WTC11 (cell line): ENCODE results near the gene PDE4B. TPM values are rescaled to one million over a fixed set of nuclear protein-coding genes. Genes with fewer than 3 reads are reported as not detected.

Experiments
- ATAC-seq: fragments of 200-7000 bp; cut with Tn5 transposase; 2 replicates; pipeline ENCODE4 v1.10.0; 2021; ENCODE audit warnings: mild to moderate bottlenecking, moderate library complexity
- CTCF ChIA-PET: fragments of 300-600 bp; sonication (Branson Sonifier 250); formaldehyde crosslinking; loops from one replicate; lab custom pipeline; 2021; ENCODE audit warnings: antibody characterized with exemption; lab: Charles Lee
- POLR2A ChIA-PET: fragments of 350-600 bp; sonication (Branson Sonifier 250); formaldehyde crosslinking; loops from one replicate; lab custom pipeline; 2021; ENCODE audit warnings: antibody characterized with exemption; lab: Charles Lee
- DNase-seq: peaks from one replicate; pipeline ENCODE4 v3.0.0; 2021; ENCODE audit warnings: low spot score
- H3K27ac Mint-ChIP-seq: 2 replicates; pipeline ENCODE4 v1.8.0; 2021; ENCODE audit warnings: mixed read lengths
- H3K27me3 Mint-ChIP-seq: 2 replicates; pipeline ENCODE4 v1.8.0; 2021; ENCODE audit warnings: low read depth, mild to moderate bottlenecking, moderate library complexity, mixed read lengths
- H3K36me3 Mint-ChIP-seq: 2 replicates; pipeline ENCODE4 v1.8.0; 2021; ENCODE audit warnings: mixed read lengths
- H3K4me1 Mint-ChIP-seq: 2 replicates; pipeline ENCODE4 v1.8.0; 2022; ENCODE audit warnings: mixed read lengths
- H3K4me3 Mint-ChIP-seq: 2 replicates; pipeline ENCODE4 v1.8.0; 2021; ENCODE audit warnings: mild to moderate bottlenecking, moderate library complexity, mixed read lengths
- H3K9me3 Mint-ChIP-seq: 2 replicates; pipeline ENCODE4 v1.8.0; 2021; ENCODE audit warnings: mixed read lengths
- CBFB ChIP-seq: sonication (generic); formaldehyde crosslinking; IDR thresholded peaks from 2 replicates; pipeline ENCODE4 v1.8.1; 2022; ENCODE audit warnings: mild to moderate bottlenecking, low read depth, missing genetic modification reagents
- CREB1 ChIP-seq: sonication (generic); formaldehyde crosslinking; IDR thresholded peaks from 2 replicates; pipeline ENCODE4 v1.8.0; 2023; ENCODE audit warnings: mild to moderate bottlenecking, missing genetic modification reagents
- GABPB1 ChIP-seq: sonication (generic); formaldehyde crosslinking; IDR thresholded peaks from 2 replicates; pipeline ENCODE4 v1.8.1; 2023; ENCODE audit warnings: mild to moderate bottlenecking, missing genetic modification reagents
- IRF2 ChIP-seq: sonication (generic); formaldehyde crosslinking; IDR thresholded peaks from 2 replicates; pipeline ENCODE4 v1.8.0; 2022; ENCODE audit warnings: low read depth, missing genetic modification reagents, borderline replicate concordance
- KAT7 ChIP-seq: sonication (generic); formaldehyde crosslinking; IDR thresholded peaks from 2 replicates; pipeline ENCODE4 v1.8.1; 2023; ENCODE audit warnings: missing genetic modification reagents, mild to moderate bottlenecking, borderline replicate concordance
- RORB ChIP-seq: fragments of 250-450 bp; sonication (Bioruptor Pico); IDR thresholded peaks from 2 replicates; pipeline ENCODE4 v1.9.0; 2021; ENCODE audit warnings: mild to moderate bottlenecking
- ZNF121 ChIP-seq: sonication (generic); formaldehyde crosslinking; IDR thresholded peaks from 2 replicates; pipeline ENCODE4 v1.8.0; 2023; ENCODE audit warnings: missing genetic modification reagents
- ZNF219 ChIP-seq: sonication (generic); formaldehyde crosslinking; IDR thresholded peaks from 2 replicates; pipeline ENCODE4 v1.8.0; 2023; ENCODE audit warnings: missing genetic modification reagents, mild to moderate bottlenecking, borderline replicate concordance
- ZNF232 ChIP-seq: sonication (generic); formaldehyde crosslinking; IDR thresholded peaks from 2 replicates; pipeline ENCODE4 v1.8.0; 2022; ENCODE audit warnings: mild to moderate bottlenecking, missing genetic modification reagents
- total RNA-seq: library from RNA; stranded (reverse); gene quantifications from 3 replicates; pipeline ENCODE4 v1.2.3, GENCODE V29; 2021
- TF ChIP-seq, protein P1 (sequence below): sonication (generic); formaldehyde crosslinking; IDR thresholded peaks from 2 replicates; pipeline ENCODE4 v1.8.0; 2022; ENCODE audit warnings: mild to moderate bottlenecking, missing genetic modification reagents
- TF ChIP-seq, protein P2 (sequence below): fragments of 250-450 bp; sonication (Bioruptor Pico); IDR thresholded peaks from 2 replicates; pipeline ENCODE4 v1.9.0; 2021; ENCODE audit warnings: moderate library complexity, mild to moderate bottlenecking, inconsistent platforms, borderline replicate concordance
- TF ChIP-seq, protein P3 (sequence below): sonication (generic); formaldehyde crosslinking; IDR thresholded peaks from 2 replicates; pipeline ENCODE4 v1.8.0; 2023; ENCODE audit warnings: missing genetic modification reagents, mild to moderate bottlenecking, borderline replicate concordance
- TF ChIP-seq, protein P4 (sequence below): sonication (generic); formaldehyde crosslinking; IDR thresholded peaks from 2 replicates; pipeline ENCODE4 v1.8.0; 2022; ENCODE audit warnings: mild to moderate bottlenecking, missing genetic modification reagents
- TF ChIP-seq, protein P5 (sequence below): sonication (generic); formaldehyde crosslinking; IDR thresholded peaks from 2 replicates; pipeline ENCODE4 v1.8.1; 2022; ENCODE audit warnings: low read depth, missing genetic modification reagents, borderline replicate concordance
- TF ChIP-seq, protein P6 (sequence below): sonication (generic); formaldehyde crosslinking; IDR thresholded peaks from 2 replicates; pipeline ENCODE4 v1.8.0; 2023; ENCODE audit warnings: missing genetic modification reagents
- TF ChIP-seq, protein P7 (sequence below): sonication (generic); formaldehyde crosslinking; IDR thresholded peaks from 2 replicates; pipeline ENCODE4 v1.8.1; 2023; ENCODE audit warnings: mild to moderate bottlenecking, missing genetic modification reagents, borderline replicate concordance

Gene PDE4B
- total RNA-seq, 1 experiment from 2014 or later = 8.0 TPM

DNA sequence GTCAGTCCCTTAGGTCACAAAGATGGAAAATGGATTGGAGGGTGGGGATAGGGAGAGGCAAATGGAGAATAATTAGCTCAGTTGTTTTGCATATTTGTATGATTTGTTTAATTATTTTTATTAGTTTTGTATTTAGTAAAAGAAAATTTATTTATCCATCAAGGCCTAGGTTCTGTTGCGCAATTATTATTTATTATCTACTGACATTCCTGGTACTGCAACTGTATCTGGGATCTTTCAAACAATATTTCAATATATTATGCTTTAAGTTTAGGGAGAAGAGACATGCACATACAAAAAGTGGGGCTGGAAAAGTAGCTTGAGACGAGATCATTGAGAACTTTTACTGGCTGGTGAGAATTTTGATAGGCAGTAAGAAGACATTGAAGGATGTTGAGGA is 424.9 kb downstream of the PDE4B start:
- Mint-ChIP-seq H3K4me1 (no peaks in the 10 kb centered on the region), H3K4me3 (no peak overlapping the region), H3K27ac (no peak overlapping the region), H3K27me3 (no peaks in the 10 kb centered on the region), H3K9me3 (peaks cover 3% of the 10 kb centered on the region; the same call in 1 of the 2 replicates), H3K36me3 (no peaks in the 10 kb centered on the region)
- no peak for TF ChIP-seq CBFB
- TF ChIP-seq RORB (CRISPR knock-in tag) = no peak
- TF ChIP-seq ZNF121 (CRISPR knock-in tag) = no peak
- TF ChIP-seq, protein P1, sequence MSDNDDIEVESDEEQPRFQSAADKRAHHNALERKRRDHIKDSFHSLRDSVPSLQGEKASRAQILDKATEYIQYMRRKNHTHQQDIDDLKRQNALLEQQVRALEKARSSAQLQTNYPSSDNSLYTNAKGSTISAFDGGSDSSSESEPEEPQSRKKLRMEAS = no peak
- TF ChIP-seq, protein P2, sequence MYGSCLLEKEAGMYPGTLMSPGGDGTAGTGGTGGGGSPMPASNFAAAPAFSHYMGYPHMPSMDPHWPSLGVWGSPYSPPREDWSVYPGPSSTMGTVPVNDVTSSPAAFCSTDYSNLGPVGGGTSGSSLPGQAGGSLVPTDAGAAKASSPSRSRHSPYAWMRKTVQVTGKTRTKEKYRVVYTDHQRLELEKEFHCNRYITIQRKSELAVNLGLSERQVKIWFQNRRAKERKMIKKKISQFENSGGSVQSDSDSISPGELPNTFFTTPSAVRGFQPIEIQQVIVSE (CRISPR knock-in tag) = no peak
- no peak for TF ChIP-seq KAT7 (CRISPR knock-in tag)
- TF ChIP-seq, protein P3, sequence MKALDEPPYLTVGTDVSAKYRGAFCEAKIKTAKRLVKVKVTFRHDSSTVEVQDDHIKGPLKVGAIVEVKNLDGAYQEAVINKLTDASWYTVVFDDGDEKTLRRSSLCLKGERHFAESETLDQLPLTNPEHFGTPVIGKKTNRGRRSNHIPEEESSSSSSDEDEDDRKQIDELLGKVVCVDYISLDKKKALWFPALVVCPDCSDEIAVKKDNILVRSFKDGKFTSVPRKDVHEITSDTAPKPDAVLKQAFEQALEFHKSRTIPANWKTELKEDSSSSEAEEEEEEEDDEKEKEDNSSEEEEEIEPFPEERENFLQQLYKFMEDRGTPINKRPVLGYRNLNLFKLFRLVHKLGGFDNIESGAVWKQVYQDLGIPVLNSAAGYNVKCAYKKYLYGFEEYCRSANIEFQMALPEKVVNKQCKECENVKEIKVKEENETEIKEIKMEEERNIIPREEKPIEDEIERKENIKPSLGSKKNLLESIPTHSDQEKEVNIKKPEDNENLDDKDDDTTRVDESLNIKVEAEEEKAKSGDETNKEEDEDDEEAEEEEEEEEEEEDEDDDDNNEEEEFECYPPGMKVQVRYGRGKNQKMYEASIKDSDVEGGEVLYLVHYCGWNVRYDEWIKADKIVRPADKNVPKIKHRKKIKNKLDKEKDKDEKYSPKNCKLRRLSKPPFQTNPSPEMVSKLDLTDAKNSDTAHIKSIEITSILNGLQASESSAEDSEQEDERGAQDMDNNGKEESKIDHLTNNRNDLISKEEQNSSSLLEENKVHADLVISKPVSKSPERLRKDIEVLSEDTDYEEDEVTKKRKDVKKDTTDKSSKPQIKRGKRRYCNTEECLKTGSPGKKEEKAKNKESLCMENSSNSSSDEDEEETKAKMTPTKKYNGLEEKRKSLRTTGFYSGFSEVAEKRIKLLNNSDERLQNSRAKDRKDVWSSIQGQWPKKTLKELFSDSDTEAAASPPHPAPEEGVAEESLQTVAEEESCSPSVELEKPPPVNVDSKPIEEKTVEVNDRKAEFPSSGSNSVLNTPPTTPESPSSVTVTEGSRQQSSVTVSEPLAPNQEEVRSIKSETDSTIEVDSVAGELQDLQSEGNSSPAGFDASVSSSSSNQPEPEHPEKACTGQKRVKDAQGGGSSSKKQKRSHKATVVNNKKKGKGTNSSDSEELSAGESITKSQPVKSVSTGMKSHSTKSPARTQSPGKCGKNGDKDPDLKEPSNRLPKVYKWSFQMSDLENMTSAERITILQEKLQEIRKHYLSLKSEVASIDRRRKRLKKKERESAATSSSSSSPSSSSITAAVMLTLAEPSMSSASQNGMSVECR (CRISPR knock-in tag) = no peak
- TF ChIP-seq IRF2 (CRISPR knock-in tag) = no peak
- TF ChIP-seq, protein P4, sequence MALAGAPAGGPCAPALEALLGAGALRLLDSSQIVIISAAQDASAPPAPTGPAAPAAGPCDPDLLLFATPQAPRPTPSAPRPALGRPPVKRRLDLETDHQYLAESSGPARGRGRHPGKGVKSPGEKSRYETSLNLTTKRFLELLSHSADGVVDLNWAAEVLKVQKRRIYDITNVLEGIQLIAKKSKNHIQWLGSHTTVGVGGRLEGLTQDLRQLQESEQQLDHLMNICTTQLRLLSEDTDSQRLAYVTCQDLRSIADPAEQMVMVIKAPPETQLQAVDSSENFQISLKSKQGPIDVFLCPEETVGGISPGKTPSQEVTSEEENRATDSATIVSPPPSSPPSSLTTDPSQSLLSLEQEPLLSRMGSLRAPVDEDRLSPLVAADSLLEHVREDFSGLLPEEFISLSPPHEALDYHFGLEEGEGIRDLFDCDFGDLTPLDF (CRISPR knock-in tag) = no peak
- TF ChIP-seq, protein P5, sequence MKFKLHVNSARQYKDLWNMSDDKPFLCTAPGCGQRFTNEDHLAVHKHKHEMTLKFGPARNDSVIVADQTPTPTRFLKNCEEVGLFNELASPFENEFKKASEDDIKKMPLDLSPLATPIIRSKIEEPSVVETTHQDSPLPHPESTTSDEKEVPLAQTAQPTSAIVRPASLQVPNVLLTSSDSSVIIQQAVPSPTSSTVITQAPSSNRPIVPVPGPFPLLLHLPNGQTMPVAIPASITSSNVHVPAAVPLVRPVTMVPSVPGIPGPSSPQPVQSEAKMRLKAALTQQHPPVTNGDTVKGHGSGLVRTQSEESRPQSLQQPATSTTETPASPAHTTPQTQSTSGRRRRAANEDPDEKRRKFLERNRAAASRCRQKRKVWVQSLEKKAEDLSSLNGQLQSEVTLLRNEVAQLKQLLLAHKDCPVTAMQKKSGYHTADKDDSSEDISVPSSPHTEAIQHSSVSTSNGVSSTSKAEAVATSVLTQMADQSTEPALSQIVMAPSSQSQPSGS (CRISPR knock-in tag) = no peak
- no peak for TF ChIP-seq ZNF219 (CRISPR knock-in tag)
- TF ChIP-seq, protein P6, sequence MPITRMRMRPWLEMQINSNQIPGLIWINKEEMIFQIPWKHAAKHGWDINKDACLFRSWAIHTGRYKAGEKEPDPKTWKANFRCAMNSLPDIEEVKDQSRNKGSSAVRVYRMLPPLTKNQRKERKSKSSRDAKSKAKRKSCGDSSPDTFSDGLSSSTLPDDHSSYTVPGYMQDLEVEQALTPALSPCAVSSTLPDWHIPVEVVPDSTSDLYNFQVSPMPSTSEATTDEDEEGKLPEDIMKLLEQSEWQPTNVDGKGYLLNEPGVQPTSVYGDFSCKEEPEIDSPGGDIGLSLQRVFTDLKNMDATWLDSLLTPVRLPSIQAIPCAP = no peak
- no peak for TF ChIP-seq GABPB1 (CRISPR knock-in tag)
- no peak for TF ChIP-seq CREB1 (CRISPR knock-in tag)
- no peak for TF ChIP-seq ZNF232 (CRISPR knock-in tag)
- TF ChIP-seq, protein P7, sequence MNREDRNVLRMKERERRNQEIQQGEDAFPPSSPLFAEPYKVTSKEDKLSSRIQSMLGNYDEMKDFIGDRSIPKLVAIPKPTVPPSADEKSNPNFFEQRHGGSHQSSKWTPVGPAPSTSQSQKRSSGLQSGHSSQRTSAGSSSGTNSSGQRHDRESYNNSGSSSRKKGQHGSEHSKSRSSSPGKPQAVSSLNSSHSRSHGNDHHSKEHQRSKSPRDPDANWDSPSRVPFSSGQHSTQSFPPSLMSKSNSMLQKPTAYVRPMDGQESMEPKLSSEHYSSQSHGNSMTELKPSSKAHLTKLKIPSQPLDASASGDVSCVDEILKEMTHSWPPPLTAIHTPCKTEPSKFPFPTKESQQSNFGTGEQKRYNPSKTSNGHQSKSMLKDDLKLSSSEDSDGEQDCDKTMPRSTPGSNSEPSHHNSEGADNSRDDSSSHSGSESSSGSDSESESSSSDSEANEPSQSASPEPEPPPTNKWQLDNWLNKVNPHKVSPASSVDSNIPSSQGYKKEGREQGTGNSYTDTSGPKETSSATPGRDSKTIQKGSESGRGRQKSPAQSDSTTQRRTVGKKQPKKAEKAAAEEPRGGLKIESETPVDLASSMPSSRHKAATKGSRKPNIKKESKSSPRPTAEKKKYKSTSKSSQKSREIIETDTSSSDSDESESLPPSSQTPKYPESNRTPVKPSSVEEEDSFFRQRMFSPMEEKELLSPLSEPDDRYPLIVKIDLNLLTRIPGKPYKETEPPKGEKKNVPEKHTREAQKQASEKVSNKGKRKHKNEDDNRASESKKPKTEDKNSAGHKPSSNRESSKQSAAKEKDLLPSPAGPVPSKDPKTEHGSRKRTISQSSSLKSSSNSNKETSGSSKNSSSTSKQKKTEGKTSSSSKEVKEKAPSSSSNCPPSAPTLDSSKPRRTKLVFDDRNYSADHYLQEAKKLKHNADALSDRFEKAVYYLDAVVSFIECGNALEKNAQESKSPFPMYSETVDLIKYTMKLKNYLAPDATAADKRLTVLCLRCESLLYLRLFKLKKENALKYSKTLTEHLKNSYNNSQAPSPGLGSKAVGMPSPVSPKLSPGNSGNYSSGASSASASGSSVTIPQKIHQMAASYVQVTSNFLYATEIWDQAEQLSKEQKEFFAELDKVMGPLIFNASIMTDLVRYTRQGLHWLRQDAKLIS (CRISPR knock-in tag) = no peak
- DNase-seq = no peak
- no peak for ATAC-seq
- ChIA-PET POLR2A (no interaction called here), CTCF (no interaction called here)
